Vagina (tissue), 2 donors: ENCODE data around the gene LCE3E.

Source experiments
- CTCF ChIP-seq, 3 experiments: fragments of 450-650 bp in 2 of 3; fragments of 200-600 bp in 1 of 3; sonication (generic) in 1 of 3; IDR thresholded peaks; one replicate each; pipeline ENCODE4 v1.5.1; 2017 to 2019; ENCODE audit warnings: antibody characterized with exemption in 3 of 3, mild to moderate bottlenecking in 2 of 3, moderate library complexity in 2 of 3
- POLR2A ChIP-seq, 2 donors: fragments of 450-650 bp; IDR thresholded peaks; one replicate each; pipeline ENCODE4 v1.6.1; 2017; ENCODE audit warnings: antibody characterized with exemption in 2 of 2, mild to moderate bottlenecking in 2 of 2, moderate library complexity in 2 of 2
- POLR2AphosphoS5 ChIP-seq, 2 donors: sonication (generic); formaldehyde crosslinking; IDR thresholded peaks; one replicate each; pipeline ENCODE4 v1.9.0; 2017; ENCODE audit warnings: antibody characterized with exemption in 2 of 2, mild to moderate bottlenecking in 2 of 2, low read depth in 1 of 2; ENCODE audit not compliant: insufficient read depth in 1 of 2

GRCh38 chr1:152585586-152585985 lies 19.0 kb upstream of the LCE3E start:
- no peak for TF ChIP-seq CTCF (IDR thresholded peaks at IDR 0.05)
- TF ChIP-seq POLR2A (IDR thresholded peaks at IDR 0.05) = no peak
- no peak for TF ChIP-seq POLR2AphosphoS5 (IDR thresholded peaks at IDR 0.05; ENCODE audit: insufficient read depth in 1 of 2, low read depth in 1 of 2)
